CD4-positive, CD25-positive, alpha-beta regulatory T cell (primary cell): ENCODE measurements around the gene PTPRE. TPM values are rescaled to one million over a fixed set of nuclear protein-coding genes. Genes with fewer than 3 reads are reported as not detected.

Source experiments
- ATAC-seq, 2 donors: fragments of 150-1000 bp; cut with Tn5 transposase; one replicate each; pipeline ENCODE4 v1.10.0; 2021; ENCODE audit warnings: low read depth in 2 of 2, moderate number of reproducible peaks in 2 of 2, moderate library complexity in 1 of 2
- DNase-seq, 3 donors: peaks; one replicate each; pipeline versions ENCODE4 v3.0.0 to v3.0.0-alpha.2; 2012 to 2022; ENCODE audit warnings: mixed read lengths in 1 of 3
- H3K27ac ChIP-seq: one replicate; pipeline ENCODE4 v1.7.0; 2013; ENCODE audit warnings: mild to moderate bottlenecking, low read length; ENCODE audit not compliant: insufficient read depth, poor library complexity, severe bottlenecking
- H3K27me3 ChIP-seq: one replicate; pipeline ENCODE4 v1.7.0; 2013; ENCODE audit warnings: low read length; ENCODE audit not compliant: control insufficient read depth, insufficient read depth
- H3K36me3 ChIP-seq: one replicate; pipeline ENCODE4 v1.7.0; 2013; ENCODE audit warnings: mild to moderate bottlenecking, low read length, moderate library complexity; ENCODE audit not compliant: control insufficient read depth, insufficient read depth
- H3K4me1 ChIP-seq: 2 replicates; pipeline ENCODE4 v1.7.0; 2013; ENCODE audit warnings: mild to moderate bottlenecking, low read length; ENCODE audit not compliant: insufficient read depth, control insufficient read depth, poor library complexity, severe bottlenecking
- H3K4me3 ChIP-seq: one replicate; pipeline ENCODE4 v1.7.0; 2013; ENCODE audit warnings: low read depth, mild to moderate bottlenecking, low read length, moderate library complexity
- H3K9me3 ChIP-seq, 2 experiments: 1 replicate in 1 of 2; 2 replicates in 1 of 2; pipeline ENCODE4 v1.7.0; 2013; ENCODE audit warnings: low read length in 2 of 2, mild to moderate bottlenecking in 1 of 2, moderate library complexity in 1 of 2; ENCODE audit not compliant: control insufficient read depth in 2 of 2
- H3K27ac Mint-ChIP-seq, 3 donors: one replicate each; pipeline ENCODE4 v1.8.0; 2020 to 2022; ENCODE audit warnings: mild to moderate bottlenecking in 3 of 3, mixed read lengths in 3 of 3, moderate library complexity in 2 of 3
- H3K27me3 Mint-ChIP-seq: one replicate; pipeline ENCODE4 v1.8.0; 2022; ENCODE audit warnings: mild to moderate bottlenecking, mixed read lengths
- H3K36me3 Mint-ChIP-seq: one replicate; pipeline ENCODE4 v1.8.0; 2020; ENCODE audit warnings: mixed read lengths
- H3K4me1 Mint-ChIP-seq, 4 donors: one replicate each; pipeline ENCODE4 v1.8.0; 2020 to 2022; ENCODE audit warnings: mixed read lengths in 4 of 4, mild to moderate bottlenecking in 1 of 4
- H3K4me3 Mint-ChIP-seq, 4 donors: one replicate each; pipeline ENCODE4 v1.8.0; 2020 to 2022; ENCODE audit warnings: mild to moderate bottlenecking in 4 of 4, mixed read lengths in 4 of 4, moderate library complexity in 3 of 4
- H3K9me3 Mint-ChIP-seq, 7 donors: one replicate each; pipeline ENCODE4 v1.8.0; 2020 to 2022; ENCODE audit warnings: mixed read lengths in 7 of 7, mild to moderate bottlenecking in 3 of 7, moderate library complexity in 2 of 7
- polyA plus RNA-seq, 4 donors: library from polyadenylated mRNA; unstranded; fragments of 300-500 nt; fragmentation: Illumina TruSeq; gene quantifications; one replicate each; pipeline ENCODE4 v1.2.3, GENCODE V29; 2021
- total RNA-seq: library from RNA; stranded (reverse); gene quantifications from one replicate; pipeline ENCODE4 v1.2.3, GENCODE V29; 2022

PTPRE gene
- total and polyA plus RNA-seq, 5 donors from 2014 or later = 10.0 to 63.9 (median 13.7) TPM

- Histone ChIP-seq H3K27me3 (peaks cover 2% of the 10 kb centered on the region), H3K27ac (no peak overlapping the region), H3K4me3 (no peak overlapping the region), H3K9me3 (no peaks in the 10 kb centered on the region), H3K36me3 (no peaks in the 10 kb centered on the region), H3K4me1 (peaks cover 10% of the 10 kb centered on the region)
- no peaks in the 10 kb centered on the region for H3K4me1 Mint-ChIP-seq
- H3K4me3 Mint-ChIP-seq = peak overlapping the region in 2 of 4 donors; percentile 21 to 52
- H3K9me3 Mint-ChIP-seq = peaks cover 0 to 1% (median 0%) of the 10 kb centered on the region in 7 donors
- DNase-seq (no peak), ATAC-seq (no peak)
- H3K27me3 Mint-ChIP-seq = peaks cover 34% of the 10 kb centered on the region
- no peak overlapping the region for H3K27ac Mint-ChIP-seq
- H3K36me3 Mint-ChIP-seq = no peaks in the 10 kb centered on the region
Observed at GRCh38 chr10:127909716-127910463, 3.0 kb downstream of the PTPRE start.

- H3K36me3 ChIP-seq = no peaks in the 10 kb centered on the region
- Mint-ChIP-seq H3K4me1 (no peaks in the 10 kb centered on the region), H3K27ac (peak overlapping the region in 1 of 3 donors; percentile 18), H3K9me3 (peaks cover 0 to 1% (median 0%) of the 10 kb centered on the region in 7 donors), H3K4me3 (no peak overlapping the region), H3K27me3 (peaks cover 28% of the 10 kb centered on the region), H3K36me3 (no peaks in the 10 kb centered on the region)
- DNase-seq (no peak), ATAC-seq (no peak)
- H3K27ac ChIP-seq = no peak overlapping the region
- no peaks in the 10 kb centered on the region for H3K9me3 ChIP-seq
- H3K27me3 ChIP-seq = peaks cover 2% of the 10 kb centered on the region
- no peak overlapping the region for H3K4me3 ChIP-seq
- H3K4me1 ChIP-seq = peaks cover 10% of the 10 kb centered on the region
Observed at GRCh38 chr10:127910464-127910770, 3.5 kb downstream of the PTPRE start.

- Mint-ChIP-seq H3K4me3 (no peak overlapping the region), H3K9me3 (peaks cover 0 to 1% (median 0%) of the 10 kb centered on the region in 7 donors), H3K36me3 (no peaks in the 10 kb centered on the region), H3K27me3 (peaks cover 25% of the 10 kb centered on the region), H3K4me1 (no peaks in the 10 kb centered on the region), H3K27ac (no peak overlapping the region)
- Histone ChIP-seq H3K27ac (no peak overlapping the region), H3K4me1 (peaks cover 10% of the 10 kb centered on the region), H3K9me3 (no peaks in the 10 kb centered on the region), H3K27me3 (peaks cover 2% of the 10 kb centered on the region), H3K36me3 (no peaks in the 10 kb centered on the region), H3K4me3 (no peak overlapping the region)
- ATAC-seq = no peak
- no peak for DNase-seq
Observed at GRCh38 chr10:127911218-127911866, 4.4 kb downstream of the PTPRE start.

GRCh38 chr10:127911867-127912257 is 5.0 kb downstream of the PTPRE start:
- ATAC-seq (no peak), DNase-seq (no peak)
- Mint-ChIP-seq H3K4me1 (no peaks in the 10 kb centered on the region), H3K9me3 (peaks cover 0 to 2% (median 0%) of the 10 kb centered on the region in 7 donors), H3K27ac (no peak overlapping the region), H3K27me3 (peaks cover 24% of the 10 kb centered on the region), H3K36me3 (no peaks in the 10 kb centered on the region), H3K4me3 (no peak overlapping the region)
- H3K9me3 ChIP-seq = no peaks in the 10 kb centered on the region
- peaks cover 2% of the 10 kb centered on the region for H3K27me3 ChIP-seq
- peaks cover 10% of the 10 kb centered on the region for H3K4me1 ChIP-seq
- H3K36me3 ChIP-seq = no peaks in the 10 kb centered on the region
- no peak overlapping the region for H3K27ac ChIP-seq
- H3K4me3 ChIP-seq = no peak overlapping the region

GRCh38 chr10:127912607-127913367 is 5.9 kb downstream of the PTPRE start:
- no peak for DNase-seq

GRCh38 chr10:127913368-127913759 is 6.5 kb downstream of the PTPRE start:
- no peak for ATAC-seq
- Mint-ChIP-seq H3K27me3 (peaks cover 24% of the 10 kb centered on the region), H3K27ac (no peak overlapping the region), H3K4me1 (no peaks in the 10 kb centered on the region), H3K9me3 (peaks cover 0 to 2% (median 0%) of the 10 kb centered on the region in 7 donors), H3K4me3 (no peak overlapping the region), H3K36me3 (no peaks in the 10 kb centered on the region)
- Histone ChIP-seq H3K27ac (no peak overlapping the region), H3K36me3 (no peaks in the 10 kb centered on the region), H3K4me3 (no peak overlapping the region), H3K27me3 (no peaks in the 10 kb centered on the region), H3K9me3 (no peaks in the 10 kb centered on the region), H3K4me1 (no peaks in the 10 kb centered on the region)
- no peak for DNase-seq

More at GRCh38 chr10:127912607-127913367, 5.9 kb downstream of the PTPRE start:
- no peaks in the 10 kb centered on the region for H3K36me3 ChIP-seq
- peaks cover 2% of the 10 kb centered on the region for H3K27me3 ChIP-seq
- H3K27ac ChIP-seq = no peak overlapping the region
- ATAC-seq = no peak
- peaks cover 0 to 2% (median 0%) of the 10 kb centered on the region in 7 donors for H3K9me3 Mint-ChIP-seq
- peaks cover 24% of the 10 kb centered on the region for H3K27me3 Mint-ChIP-seq
- no peaks in the 10 kb centered on the region for H3K36me3 Mint-ChIP-seq
- peak overlapping the region in 1 of 3 donors; percentile 26 for H3K27ac Mint-ChIP-seq
- peaks cover 2% of the 10 kb centered on the region for H3K4me1 ChIP-seq
- H3K9me3 ChIP-seq = no peaks in the 10 kb centered on the region
- no peak overlapping the region for H3K4me3 Mint-ChIP-seq
- no peak overlapping the region for H3K4me3 ChIP-seq
- no peaks in the 10 kb centered on the region for H3K4me1 Mint-ChIP-seq

GRCh38 chr10:127915324-127915723 is 8.4 kb downstream of the PTPRE start:
- H3K9me3 Mint-ChIP-seq = peaks cover 0 to 2% (median 0%) of the 10 kb centered on the region in 7 donors
- H3K27ac ChIP-seq = no peak overlapping the region
- peaks cover 0 to 5% (median 0%) of the 10 kb centered on the region in 4 donors for H3K4me1 Mint-ChIP-seq
- H3K4me3 Mint-ChIP-seq = no peak overlapping the region
- ATAC-seq (no peak), DNase-seq (no peak)
- H3K4me1 ChIP-seq = no peaks in the 10 kb centered on the region
- peaks cover 12% of the 10 kb centered on the region for H3K27me3 Mint-ChIP-seq
- no peaks in the 10 kb centered on the region for H3K36me3 ChIP-seq
- H3K27ac Mint-ChIP-seq = no peak overlapping the region
- no peaks in the 10 kb centered on the region for H3K36me3 Mint-ChIP-seq
- H3K27me3 ChIP-seq = no peaks in the 10 kb centered on the region
- no peak overlapping the region for H3K4me3 ChIP-seq
- no peaks in the 10 kb centered on the region for H3K9me3 ChIP-seq
